ENCODE results near the gene LYST.

GRCh38 chr1:235640580-235640979 is 226.1 kb downstream of the LYST start:
- no peak for TF ChIP-seq CTCF (IDR thresholded peaks at IDR 0.05; ENCODE audit: poor library complexity)
- no peak for TF ChIP-seq EZH2phosphoT487 (IDR thresholded peaks at IDR 0.05; ENCODE audit: low read depth, severe bottlenecking, unreplicated experiment)
- no peak for TF ChIP-seq EZH2 (IDR thresholded peaks at IDR 0.05; ENCODE audit: borderline replicate concordance)

All from hepatocyte (in vitro differentiated cells).